Mesenchymal stem cell (in vitro differentiated cells and primary cell): ENCODE measurements around the gene SMYD2.
A peak's percentile ranks its signal among the peaks of the same experiment; 100 is the strongest.

ENCODE experiments used
- DNase-seq: peaks from one replicate; pipeline ENCODE4 v3.0.0-alpha.2; 2013
- H2AFZ ChIP-seq: one replicate; pipeline ENCODE4 v1.6.1; 2013; ENCODE audit warnings: low read depth, mild to moderate bottlenecking, control low read depth, inconsistent platforms, low read length, moderate library complexity
- H2AK5ac ChIP-seq: 2 replicates; pipeline ENCODE4 v1.6.1; 2013; ENCODE audit warnings: low read length, moderate library complexity, mild to moderate bottlenecking, inconsistent platforms; ENCODE audit not compliant: severe bottlenecking
- H2BK120ac ChIP-seq: one replicate; pipeline ENCODE4 v1.6.1; 2013; ENCODE audit warnings: low read depth, mild to moderate bottlenecking, inconsistent platforms, low read length, moderate library complexity
- H2BK12ac ChIP-seq, 2 experiments: one replicate each; pipeline ENCODE4 v1.6.1; 2013; ENCODE audit warnings: inconsistent platforms in 2 of 2, low read length in 2 of 2, mild to moderate bottlenecking in 2 of 2, moderate library complexity in 2 of 2, control low read depth in 1 of 2
- H2BK15ac ChIP-seq: one replicate; pipeline ENCODE4 v1.6.1; 2013; ENCODE audit warnings: mild to moderate bottlenecking, low read depth, inconsistent platforms; ENCODE audit not compliant: poor library complexity, severe bottlenecking
- H2BK5ac ChIP-seq: 2 replicates; pipeline ENCODE4 v1.6.1; 2013; ENCODE audit warnings: low read depth, mild to moderate bottlenecking, low read length, control low read depth, inconsistent platforms; ENCODE audit not compliant: poor library complexity, severe bottlenecking
- H3K14ac ChIP-seq, 2 experiments: one replicate each; pipeline ENCODE4 v1.6.1; 2013; ENCODE audit warnings: inconsistent platforms in 2 of 2, low read length in 2 of 2, control low read depth in 1 of 2, mild to moderate bottlenecking in 1 of 2, moderate library complexity in 1 of 2
- H3K18ac ChIP-seq, 2 experiments: one replicate each; pipeline ENCODE4 v1.6.1; 2013; ENCODE audit warnings: inconsistent platforms in 2 of 2, low read length in 2 of 2, control low read depth in 1 of 2, low read depth in 1 of 2, mild to moderate bottlenecking in 1 of 2
- H3K23ac ChIP-seq, 2 experiments: one replicate each; pipeline ENCODE4 v1.6.1; 2013; ENCODE audit warnings: inconsistent platforms in 2 of 2, low read length in 2 of 2, mild to moderate bottlenecking in 2 of 2, moderate library complexity in 2 of 2, control low read depth in 1 of 2
- H3K27ac ChIP-seq: 2 replicates; pipeline ENCODE4 v1.5.1; 2013; ENCODE audit warnings: mild to moderate bottlenecking, moderate library complexity, low read length, control low read depth, inconsistent platforms; ENCODE audit not compliant: poor library complexity, severe bottlenecking
- H3K27me3 ChIP-seq, 2 experiments: 2 replicates each; pipeline versions ENCODE4 v1.6.1 to v1.7.0; 2013; ENCODE audit warnings: low read length in 2 of 2, mild to moderate bottlenecking in 2 of 2, moderate library complexity in 2 of 2, control low read depth in 1 of 2, inconsistent platforms in 1 of 2; ENCODE audit not compliant: control insufficient read depth in 1 of 2, insufficient read depth in 1 of 2
- H3K36me3 ChIP-seq, 2 experiments: 2 replicates each; pipeline versions ENCODE4 v1.6.1 to v1.7.0; 2013; ENCODE audit warnings: low read length in 2 of 2, control low read depth in 1 of 2, inconsistent platforms in 1 of 2, low read depth in 1 of 2, mild to moderate bottlenecking in 1 of 2; ENCODE audit not compliant: insufficient read depth in 2 of 2, control insufficient read depth in 1 of 2
- H3K4ac ChIP-seq, 2 experiments: one replicate each; pipeline ENCODE4 v1.6.1; 2013; ENCODE audit warnings: inconsistent platforms in 2 of 2, low read length in 2 of 2, mild to moderate bottlenecking in 2 of 2, moderate library complexity in 2 of 2, control low read depth in 1 of 2, low read depth in 1 of 2
- H3K4me1 ChIP-seq: 2 replicates; pipeline ENCODE4 v1.6.1; 2013; ENCODE audit warnings: low read depth, low read length, control low read depth; ENCODE audit not compliant: control insufficient read depth, insufficient read depth
- H3K4me2 ChIP-seq: 2 replicates; pipeline ENCODE4 v1.6.1; 2013; ENCODE audit warnings: low read length, mild to moderate bottlenecking, inconsistent platforms; ENCODE audit not compliant: poor library complexity, severe bottlenecking
- H3K4me3 ChIP-seq, 2 experiments: 2 replicates each; pipeline versions ENCODE4 v1.5.1 to v1.7.0; 2013; ENCODE audit warnings: low read length in 2 of 2, mild to moderate bottlenecking in 2 of 2, control low read depth in 1 of 2, low read depth in 1 of 2; ENCODE audit not compliant: insufficient read depth in 1 of 2
- H3K79me1 ChIP-seq: replicated peaks from 2 replicates; pipeline ENCODE4 v1.6.1; 2013; ENCODE audit warnings: mild to moderate bottlenecking, control low read depth, low read length, inconsistent platforms; ENCODE audit not compliant: poor library complexity, severe bottlenecking
- H3K9ac ChIP-seq: 2 replicates; pipeline ENCODE4 v1.7.0; 2013; ENCODE audit warnings: mild to moderate bottlenecking, low read length, moderate library complexity
- H3K9me3 ChIP-seq: 2 replicates; pipeline ENCODE4 v1.7.0; 2013; ENCODE audit warnings: mild to moderate bottlenecking, low read length; ENCODE audit not compliant: control insufficient read depth
- H4K8ac ChIP-seq: one replicate; pipeline ENCODE4 v1.6.1; 2013; ENCODE audit warnings: inconsistent platforms, mild to moderate bottlenecking, low read length, moderate library complexity
- H4K91ac ChIP-seq: one replicate; pipeline ENCODE4 v1.6.1; 2013; ENCODE audit warnings: mild to moderate bottlenecking, low read length, inconsistent platforms
- WGBS: methylation state at CpG from one replicate; pipeline ENCODE4 v1.1.7; 2013; ENCODE audit warnings: mixed read lengths; 5-methylcytosine and 5-hydroxymethylcytosine counted together

The SMYD2 gene

DNA sequence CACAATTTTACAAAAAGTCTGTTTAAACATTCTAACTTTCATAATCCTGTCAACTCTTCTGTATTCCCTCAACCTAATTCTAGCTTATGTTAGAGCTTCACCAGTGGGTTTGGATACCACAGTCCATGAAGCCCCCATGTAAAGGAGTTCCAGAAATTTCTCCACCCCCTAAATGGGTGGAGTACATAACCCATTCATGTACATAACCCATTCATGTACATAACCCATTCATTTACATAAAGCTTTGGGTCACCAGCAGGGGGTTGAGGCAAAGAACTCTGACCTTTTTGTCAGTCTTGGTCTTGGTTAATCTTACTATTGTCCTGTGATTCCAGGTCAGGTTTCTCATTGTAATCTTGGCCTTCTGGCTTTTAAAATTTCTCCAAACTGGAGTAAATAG lies 61.6 kb downstream of the SMYD2 start:
- no peak overlapping the region for H3K18ac ChIP-seq
- no peaks in the 10 kb centered on the region for H3K27me3 ChIP-seq
- no peak overlapping the region for H3K4ac ChIP-seq
- no peak overlapping the region for H3K14ac ChIP-seq
- no peak overlapping the region for H2AFZ ChIP-seq
- peaks cover 7% of the 10 kb centered on the region for H3K4me1 ChIP-seq
- H3K9ac ChIP-seq: no peak overlapping the region
- H2BK5ac ChIP-seq: no peak overlapping the region
- H3K9me3 ChIP-seq: no peaks in the 10 kb centered on the region
- no peak overlapping the region for H3K4me3 ChIP-seq
- no peak overlapping the region for H3K23ac ChIP-seq
- no peak overlapping the region for H3K4me2 ChIP-seq
- no peak overlapping the region for H2BK12ac ChIP-seq
- no peak overlapping the region for H2BK120ac ChIP-seq
- H2AK5ac ChIP-seq: no peak overlapping the region
- no peak overlapping the region for H3K27ac ChIP-seq
- H4K8ac ChIP-seq: no peak overlapping the region
- no peak overlapping the region for H2BK15ac ChIP-seq
- no peak overlapping the region for H4K91ac ChIP-seq
- DNase-seq: no peak
- peaks cover 15 to 47% of the 10 kb centered on the region in 2 experiments for H3K36me3 ChIP-seq
- H3K79me1 ChIP-seq: peaks cover 14% of the 10 kb centered on the region

DNA sequence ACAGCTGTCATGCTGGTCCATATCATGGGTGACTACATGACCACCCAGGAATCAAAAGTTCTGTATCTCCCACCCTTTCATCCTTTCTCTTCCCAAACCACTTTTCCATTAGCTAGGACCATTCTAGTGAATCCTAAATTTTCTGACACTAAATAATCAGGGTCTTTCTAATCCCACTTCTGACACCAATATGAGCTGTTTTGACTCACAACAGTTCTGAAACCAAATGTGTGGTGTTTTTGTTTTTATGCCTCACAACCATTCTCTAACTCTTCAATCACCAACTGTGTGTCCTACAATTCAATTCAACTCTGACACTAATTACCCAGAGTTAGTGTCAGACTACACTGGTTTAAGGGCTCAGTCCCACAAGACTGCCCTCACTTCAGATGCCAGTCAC lies 63.9 kb downstream of the SMYD2 start:
- no peak overlapping the region for H3K18ac ChIP-seq
- peaks cover 12% of the 10 kb centered on the region for H3K79me1 ChIP-seq
- H3K9me3 ChIP-seq: no peaks in the 10 kb centered on the region
- no peak overlapping the region for H4K8ac ChIP-seq
- H3K23ac ChIP-seq: no peak overlapping the region
- H3K9ac ChIP-seq: no peak overlapping the region
- no peak overlapping the region for H3K4me3 ChIP-seq
- no peak overlapping the region for H3K14ac ChIP-seq
- H2BK120ac ChIP-seq: no peak overlapping the region
- no peak overlapping the region for H2BK12ac ChIP-seq
- no peak overlapping the region for H2BK5ac ChIP-seq
- H3K27me3 ChIP-seq: no peaks in the 10 kb centered on the region
- H3K4me1 ChIP-seq: peaks cover 5% of the 10 kb centered on the region
- no peak overlapping the region for H2AK5ac ChIP-seq
- H2AFZ ChIP-seq: no peak overlapping the region
- H3K4me2 ChIP-seq: no peak overlapping the region
- no peak for DNase-seq
- H4K91ac ChIP-seq: no peak overlapping the region
- no peak overlapping the region for H3K4ac ChIP-seq
- no peak overlapping the region for H2BK15ac ChIP-seq
- H3K36me3 ChIP-seq: peaks cover 16 to 57% of the 10 kb centered on the region in 2 experiments
- no peak overlapping the region for H3K27ac ChIP-seq

DNA sequence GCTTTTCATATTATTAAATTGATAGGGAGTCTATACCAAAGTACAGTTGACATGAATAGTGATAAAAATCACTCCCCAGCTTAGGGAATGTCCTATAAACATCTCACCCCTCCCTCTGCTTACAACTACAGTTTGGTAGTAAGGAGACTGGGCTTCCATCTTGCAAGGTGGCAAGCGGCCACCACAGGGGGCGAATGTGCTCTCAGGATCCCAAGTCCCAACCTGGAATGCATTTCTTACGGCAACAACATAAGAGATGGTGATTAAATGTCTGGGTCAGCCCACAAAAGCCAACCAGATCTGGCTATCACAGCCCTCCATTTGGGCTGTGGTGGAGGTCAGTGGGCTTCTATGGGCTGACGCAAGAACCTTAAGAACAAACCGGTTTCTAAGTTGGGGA lies 68.0 kb downstream of the SMYD2 start:
- peaks cover 6% of the 10 kb centered on the region for H3K4me1 ChIP-seq
- peak overlapping the region; percentile 65 for H3K27ac ChIP-seq

DNA sequence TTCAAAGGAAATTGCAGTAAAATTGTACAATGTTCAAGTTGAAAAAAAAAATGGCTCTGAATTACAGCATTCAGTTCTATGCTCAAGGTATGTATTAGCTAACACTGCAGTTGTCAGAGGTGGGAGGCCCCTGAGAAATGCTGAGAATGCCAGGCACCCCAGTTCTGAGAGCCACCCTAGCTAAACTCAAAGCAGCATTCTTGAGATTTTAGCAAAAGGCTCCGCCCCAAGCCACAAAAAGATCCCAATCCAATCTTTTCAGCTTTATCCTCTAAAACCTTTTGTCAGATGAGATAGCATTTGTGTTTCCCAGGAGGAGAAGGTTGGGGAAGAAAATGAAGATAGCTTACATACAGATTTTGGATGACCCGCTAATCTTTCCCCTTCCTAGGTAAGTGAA lies 68.8 kb downstream of the SMYD2 start:
- H3K27ac ChIP-seq: peak overlapping the region; percentile 65
- H3K9me3 ChIP-seq: no peaks in the 10 kb centered on the region

More for the DNA sequence above, 68.0 kb downstream of the SMYD2 start:
- H3K27me3 ChIP-seq: no peaks in the 10 kb centered on the region
- no peak overlapping the region for H2BK120ac ChIP-seq
- no peak overlapping the region for H2BK12ac ChIP-seq
- no peak overlapping the region for H3K14ac ChIP-seq
- H3K18ac ChIP-seq: no peak overlapping the region
- no peaks in the 10 kb centered on the region for H3K9me3 ChIP-seq
- DNase-seq: no peak
- H4K91ac ChIP-seq: no peak overlapping the region
- no peak overlapping the region for H4K8ac ChIP-seq
- peaks cover 30 to 65% of the 10 kb centered on the region in 2 experiments for H3K36me3 ChIP-seq
- H2AK5ac ChIP-seq: no peak overlapping the region
- H2AFZ ChIP-seq: no peak overlapping the region
- 100% methylated on average over 3 of the region's 5 CpGs for WGBS
- no peak overlapping the region for H2BK15ac ChIP-seq
- no peak overlapping the region for H3K23ac ChIP-seq
- H3K4me2 ChIP-seq: no peak overlapping the region
- no peak overlapping the region for H2BK5ac ChIP-seq
- H3K4me3 ChIP-seq: no peak overlapping the region
- H3K9ac ChIP-seq: no peak overlapping the region
- H3K4ac ChIP-seq: peak overlapping the region in 1 of 2 experiments; percentile 20
- peaks cover 5% of the 10 kb centered on the region for H3K79me1 ChIP-seq

More for the DNA sequence above, 68.8 kb downstream of the SMYD2 start:
- peaks cover 6% of the 10 kb centered on the region for H3K4me1 ChIP-seq
- no peak overlapping the region for H2BK15ac ChIP-seq
- H3K9ac ChIP-seq: no peak overlapping the region
- no peak overlapping the region for H2BK5ac ChIP-seq
- no peak overlapping the region for H4K8ac ChIP-seq
- no peak overlapping the region for H3K4me2 ChIP-seq
- no peak overlapping the region for H3K14ac ChIP-seq
- H3K18ac ChIP-seq: no peak overlapping the region
- no peak overlapping the region for H3K23ac ChIP-seq
- WGBS: 100% methylated on average over 1 of the region's 2 CpGs
- no peaks in the 10 kb centered on the region for H3K27me3 ChIP-seq
- no peak for DNase-seq
- H2BK120ac ChIP-seq: no peak overlapping the region
- no peak overlapping the region for H3K4ac ChIP-seq
- peaks cover 30 to 65% of the 10 kb centered on the region in 2 experiments for H3K36me3 ChIP-seq
- H2BK12ac ChIP-seq: no peak overlapping the region
- H2AFZ ChIP-seq: no peak overlapping the region
- no peak overlapping the region for H4K91ac ChIP-seq
- no peak overlapping the region for H2AK5ac ChIP-seq
- H3K4me3 ChIP-seq: no peak overlapping the region
- H3K79me1 ChIP-seq: peaks cover 4% of the 10 kb centered on the region
